IPS-NIHi11 (cell line): ENCODE measurements around the gene LAMB2.

Experiments
- DNase-seq: peaks from one replicate; pipeline ENCODE4 v3.0.0; 2012; ENCODE audit warnings: mixed read lengths, low spot score

Gene LAMB2

DNA sequence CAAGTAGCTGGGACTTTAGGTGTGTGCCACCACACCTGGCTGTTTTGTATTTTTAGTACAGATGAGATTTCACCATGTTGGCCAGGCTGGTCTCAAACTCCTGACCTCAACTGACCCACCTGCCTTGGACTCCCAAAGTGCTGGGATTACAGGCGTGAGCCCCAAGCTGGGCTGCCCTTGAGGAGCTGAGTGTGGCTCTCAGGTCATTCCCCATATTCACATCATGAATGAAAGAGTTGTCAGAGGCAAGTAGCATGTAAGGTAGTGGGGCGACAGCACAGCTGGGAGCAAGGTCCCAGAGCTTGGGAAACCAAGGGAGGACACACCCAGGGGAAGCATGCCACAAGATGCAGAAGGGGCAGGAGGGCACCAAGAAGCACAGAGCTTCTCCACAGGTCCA lies 28.3 kb upstream of the LAMB2 start:
- DNase-seq, result no peak

GRCh38 chr3:49158792-49159191 lies 25.9 kb upstream of the LAMB2 start:
- no peak for DNase-seq

DNA sequence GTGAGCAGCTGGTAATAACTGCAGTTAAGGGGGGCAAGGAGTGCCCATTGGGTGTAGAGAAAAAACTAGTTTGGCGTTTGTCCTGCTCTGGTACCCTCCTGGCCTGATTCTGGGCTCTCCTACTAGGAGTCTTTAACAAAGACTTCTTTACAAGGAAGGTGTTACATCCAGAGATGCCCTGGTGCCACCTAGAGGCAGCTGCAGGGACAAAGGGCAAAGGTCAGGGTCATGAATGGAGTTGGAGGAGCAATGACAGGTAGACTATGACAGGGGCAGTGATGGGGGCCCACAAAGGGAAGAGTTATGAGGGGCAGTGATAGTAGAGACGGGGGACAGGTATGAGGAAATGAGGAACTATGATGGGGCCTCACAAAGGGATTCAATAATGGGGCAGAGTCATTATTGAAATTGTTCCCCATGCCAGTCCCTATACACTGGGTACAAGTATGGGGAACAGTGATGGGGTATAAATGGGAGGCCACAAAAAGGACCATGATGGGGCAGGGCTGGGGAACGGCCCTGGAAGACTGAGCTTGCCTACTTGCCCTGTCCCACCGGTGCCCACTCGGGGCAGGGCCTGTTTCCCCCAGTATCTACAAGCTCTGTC lies 25.4 kb upstream of the LAMB2 start:
- peak; percentile 73 for DNase-seq

DNA sequence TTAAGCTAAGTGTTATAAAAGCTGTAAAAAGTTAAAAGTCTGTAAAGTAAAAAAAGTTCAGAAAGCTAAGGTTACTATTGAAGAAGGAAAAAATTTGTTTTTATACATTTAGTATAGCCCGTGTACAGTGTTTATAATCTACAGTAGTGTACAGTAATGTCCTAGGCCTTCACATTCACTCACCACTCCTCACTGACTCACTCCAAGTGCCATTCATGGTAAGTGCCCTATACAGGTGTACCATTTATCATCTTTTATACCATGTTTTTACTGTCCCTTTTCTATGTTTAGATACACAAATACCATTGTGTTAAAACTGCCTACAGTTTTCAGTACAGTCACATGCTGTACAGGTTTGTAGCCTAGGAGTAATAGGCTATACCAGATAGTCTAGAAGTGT lies 24.4 kb upstream of the LAMB2 start:
- DNase-seq, result no peak

GRCh38 chr3:49153349-49153912 lies 20.6 kb upstream of the LAMB2 start:
- no peak for DNase-seq

DNA sequence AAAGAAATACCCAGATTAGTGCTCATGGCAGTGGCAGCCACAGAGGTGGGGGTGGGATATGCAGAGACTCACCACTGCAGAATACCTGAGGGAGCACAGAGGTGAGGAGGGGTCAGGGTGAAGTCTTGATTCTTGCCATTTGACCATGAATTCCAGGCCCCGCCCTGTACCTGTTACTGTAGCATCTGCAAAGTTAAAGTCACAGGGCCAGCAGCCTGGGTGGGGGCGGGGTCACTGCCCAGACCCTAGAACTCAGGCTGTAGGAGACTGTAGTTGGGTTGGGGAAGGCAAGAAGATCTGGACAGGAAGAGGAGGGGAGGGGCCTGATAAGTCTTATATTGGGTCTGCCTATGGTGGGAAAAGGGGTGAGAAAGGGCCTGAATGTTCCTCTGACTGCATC lies 18.8 kb upstream of the LAMB2 start:
- no peak for DNase-seq

GRCh38 chr3:49148159-49148558 lies 15.3 kb upstream of the LAMB2 start:
- no peak for DNase-seq

DNA sequence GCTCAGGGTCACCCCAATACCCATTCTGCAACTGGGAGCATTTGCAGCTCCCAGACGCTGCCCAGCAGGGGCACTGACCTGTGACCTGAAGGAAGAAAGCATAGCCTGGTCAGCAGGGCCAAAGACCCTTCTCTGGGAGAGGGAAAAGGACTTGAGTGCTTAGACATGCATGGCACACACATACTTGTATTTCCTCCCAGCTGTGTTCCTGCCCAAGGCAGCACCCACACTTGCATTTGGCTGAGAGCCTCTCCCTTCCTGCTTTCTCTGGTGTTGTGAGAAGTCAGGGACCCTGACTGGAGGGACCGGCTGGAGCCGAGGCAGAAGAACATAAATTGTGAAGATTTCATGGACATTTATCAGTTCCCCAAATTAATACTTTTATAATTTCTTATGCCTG lies 7.2 kb upstream of the LAMB2 start:
- DNase-seq, result no peak

- DNase-seq, result no peak
Measured at GRCh38 chr3:49135499-49135898, 2.6 kb upstream of the LAMB2 start.

GRCh38 chr3:49134471-49135265 lies 1.8 kb upstream of the LAMB2 start:
- DNase-seq, result peak; percentile 51

DNA sequence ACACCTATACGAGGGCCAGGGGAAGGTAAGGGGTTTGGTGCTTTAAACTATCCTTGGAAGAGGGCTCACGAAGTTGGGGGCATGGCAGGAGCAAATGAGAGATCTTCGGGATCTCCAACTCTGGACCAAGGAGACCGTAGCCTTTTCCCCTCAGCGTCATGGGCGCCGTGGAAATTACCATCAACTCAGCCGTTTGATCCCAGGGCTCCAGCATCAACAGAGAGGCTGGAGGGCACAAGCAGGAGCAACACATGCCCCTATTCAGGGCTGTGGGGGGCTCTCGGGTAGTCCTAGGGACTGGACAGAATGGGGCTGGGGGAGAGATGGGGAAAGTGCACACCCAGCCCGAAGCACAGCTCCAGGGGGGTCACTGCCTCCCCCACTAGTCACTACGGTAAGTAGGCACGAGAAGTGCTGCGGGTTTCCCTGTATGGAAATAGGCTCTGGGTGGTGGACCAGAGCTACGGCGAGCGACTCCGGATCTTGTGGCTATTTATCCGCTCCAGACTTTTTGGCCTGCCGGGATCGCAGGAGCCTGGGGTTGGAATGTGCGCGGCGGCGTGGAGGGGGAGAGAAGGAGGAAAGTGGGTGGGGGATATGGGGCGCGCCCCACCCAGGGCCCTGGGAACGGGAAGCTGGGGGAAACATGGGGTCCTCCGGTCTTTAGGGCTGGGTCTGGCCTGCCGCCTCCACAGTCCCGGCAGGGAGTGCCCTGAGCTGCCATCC lies 539 bp upstream of the LAMB2 start:
- DNase-seq, result peak; percentile 91

GRCh38 chr3:49132073-49132436 lies 795 bp downstream of the LAMB2 start:
- DNase-seq, result no peak

DNA sequence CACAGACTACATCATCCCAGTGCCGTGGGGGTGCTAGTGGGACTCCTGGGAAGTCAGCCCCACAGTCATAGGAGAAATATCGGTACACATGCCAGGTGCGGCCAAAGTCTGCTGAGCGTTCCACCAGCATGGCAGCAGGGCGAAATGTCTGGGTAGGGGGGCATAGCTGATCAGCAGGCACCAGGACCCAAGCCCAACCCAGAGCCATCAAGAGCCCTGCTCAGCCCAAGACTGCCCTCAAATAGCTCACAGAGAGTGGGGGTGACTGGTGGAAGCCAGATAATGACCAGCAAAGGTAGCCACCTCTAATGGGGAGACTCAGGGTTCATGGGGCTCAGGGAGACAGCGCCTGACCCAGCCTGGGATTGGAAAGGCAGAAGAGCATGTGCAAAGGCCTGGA lies 1.3 kb downstream of the LAMB2 start:
- no peak for DNase-seq

- no peak for DNase-seq
Measured at GRCh38 chr3:49131040-49131439, 1.8 kb downstream of the LAMB2 start.

- peak; percentile 34 for DNase-seq
Measured at GRCh38 chr3:49124991-49125670, 7.7 kb downstream of the LAMB2 start.

DNA sequence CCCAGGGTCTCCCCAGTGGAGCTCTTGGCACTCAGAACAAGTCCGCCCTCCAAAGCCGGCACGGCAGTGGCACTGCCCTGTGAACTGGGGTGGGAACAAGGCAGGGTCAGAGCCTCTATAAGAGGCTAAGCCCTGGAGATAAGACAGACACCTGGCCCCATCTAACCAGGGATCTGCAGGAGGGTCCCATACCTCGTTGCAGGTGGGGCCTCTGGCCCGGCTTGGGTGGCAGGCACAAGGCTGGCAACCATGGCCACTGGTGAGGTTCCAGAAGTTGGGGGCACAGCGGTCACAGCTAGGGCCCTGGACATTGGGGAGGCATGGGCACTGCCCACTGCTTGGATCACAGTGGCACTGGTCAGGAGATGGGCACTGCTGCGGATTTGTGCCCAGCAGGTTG lies 8.6 kb downstream of the LAMB2 start:
- no peak for DNase-seq

- DNase-seq, result no peak
Measured at GRCh38 chr3:49123687-49124086, 9.2 kb downstream of the LAMB2 start.

DNA sequence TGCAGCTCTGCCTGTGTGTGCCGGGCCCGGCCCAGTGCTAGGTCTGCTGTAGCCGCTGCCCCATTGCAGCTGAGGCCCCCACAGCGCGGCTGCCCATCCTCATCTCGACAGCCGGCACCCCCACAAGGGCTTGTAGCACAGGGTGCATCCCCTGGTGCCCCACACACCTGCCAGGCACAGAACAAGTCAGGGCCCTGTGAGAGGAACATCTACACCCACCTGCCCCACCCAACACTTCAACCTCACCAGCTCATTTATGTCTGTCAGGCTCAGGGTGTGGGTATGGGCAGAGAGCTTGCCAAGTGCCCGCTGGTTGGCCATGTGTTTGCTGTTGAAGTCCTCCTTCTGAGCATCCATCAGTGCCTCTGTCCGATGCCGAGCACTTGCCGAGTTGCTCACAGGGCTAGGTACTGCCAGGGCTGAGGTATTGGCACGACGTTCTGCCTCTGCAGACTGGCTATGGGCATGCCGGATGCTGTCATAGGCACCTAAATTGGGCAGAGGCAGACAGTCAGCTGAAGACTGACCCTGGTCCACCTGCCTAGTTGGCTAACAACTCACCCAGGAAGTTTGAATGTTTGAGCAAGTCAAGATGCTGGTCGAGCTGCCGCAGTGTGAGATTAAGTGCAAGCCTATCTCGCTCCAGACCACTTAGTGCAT lies 9.8 kb downstream of the LAMB2 start:
- no peak for DNase-seq

DNA sequence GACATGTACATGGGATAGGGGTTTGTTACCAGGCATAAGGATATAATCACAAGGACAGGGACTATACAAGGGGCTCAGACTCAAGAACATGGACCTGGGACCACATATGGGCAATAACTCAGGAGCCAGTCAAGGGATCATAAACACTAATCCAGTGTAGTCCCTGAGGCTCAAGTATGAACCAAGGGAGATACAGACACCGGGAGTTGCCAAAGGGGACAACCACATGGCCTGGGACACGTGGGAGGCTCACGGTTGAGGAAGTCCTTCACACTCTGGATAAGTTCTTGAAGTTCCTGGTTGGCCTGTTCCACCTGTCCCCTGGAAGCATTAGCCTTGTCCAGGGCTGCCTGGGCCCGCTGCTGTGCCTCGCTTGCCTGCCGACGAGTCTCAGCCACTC lies 10.4 kb downstream of the LAMB2 start:
- no peak for DNase-seq

GRCh38 chr3:49122022-49122421 lies 10.8 kb downstream of the LAMB2 start:
- DNase-seq, result no peak

GRCh38 chr3:49121132-49121736 lies 11.6 kb downstream of the LAMB2 start:
- no peak for DNase-seq
